Measurements from ENCODE around the gene CPEB1. TPM values are rescaled to one million over a fixed set of nuclear protein-coding genes. Genes with fewer than 3 reads are reported as not detected.

CPEB1 gene
- total and polyA plus RNA-seq, 2 donors (not counting 1 experiment from before 2014, with no cell fraction given), result 0.19 to 0.62 TPM

DNA sequence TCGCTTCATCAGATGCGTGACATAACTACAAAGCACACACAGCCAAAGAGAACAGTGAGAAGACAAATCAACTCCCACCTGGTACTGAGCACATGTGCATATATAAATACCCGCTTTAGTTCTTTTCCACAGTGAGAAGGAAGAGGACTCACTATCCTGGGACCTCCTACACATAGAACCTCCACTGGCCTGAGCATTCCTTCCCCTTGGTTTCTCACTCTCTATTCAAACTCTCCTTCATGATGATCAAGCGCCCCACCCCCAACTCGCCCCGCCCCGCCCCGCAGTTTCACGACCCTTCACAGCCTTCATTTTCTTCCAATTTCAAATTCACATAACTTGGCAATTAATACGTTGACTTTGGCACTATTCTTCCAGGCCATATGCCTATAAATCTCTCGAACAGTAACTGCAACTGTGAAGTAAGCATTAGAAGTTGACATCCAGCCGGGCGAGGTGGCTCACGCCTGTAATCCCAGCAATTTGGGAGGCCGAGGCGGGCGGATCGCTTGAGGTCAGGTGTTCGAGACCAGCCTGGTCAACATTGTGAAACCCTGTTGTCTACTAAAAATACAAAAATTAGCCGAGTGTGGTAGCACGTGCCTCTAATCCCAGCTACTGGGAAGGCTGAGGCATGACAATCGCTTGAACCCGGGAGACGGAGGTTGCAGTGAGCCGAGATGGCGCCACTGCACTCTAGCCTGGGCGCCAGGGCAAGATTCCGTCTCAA is 108.0 kb downstream of the CPEB1 start:
- Mint-ChIP-seq H3K4me1 (peaks cover 22% of the 10 kb centered on the region), H3K27ac (peak overlapping the region; percentile 98), H3K4me3 (peak overlapping the region; percentile 99), H3K9me3 (ENCODE audit: insufficient read depth) (no peaks in the 10 kb centered on the region), H3K27me3 (no peaks in the 10 kb centered on the region)
- H3K27me3 ChIP-seq (replicated peaks in 1 of 4; ENCODE audit: control extremely low read depth in 1 of 4, control insufficient read depth in 3 of 4, insufficient read depth in 4 of 4, low read length in 3 of 4), result peaks cover 0 to 2% (median 0%) of the 10 kb centered on the region in 4 experiments
- peaks cover 0 to 36% of the 10 kb centered on the region in 2 experiments for H3K36me3 ChIP-seq (replicated peaks in 1 of 2; ENCODE audit: control extremely low read depth in 1 of 2, control insufficient read depth in 1 of 2, extremely low read depth in 1 of 2, insufficient read depth in 2 of 2, low read length in 1 of 2)
- H4K20me1 ChIP-seq (ENCODE audit: control insufficient read depth, insufficient read depth, low read length, poor library complexity, severe bottlenecking), result peaks cover 26% of the 10 kb centered on the region
- no peaks in the 10 kb centered on the region for H3K9me3 ChIP-seq (ENCODE audit: control extremely low read depth in 1 of 3, control insufficient read depth in 2 of 3, insufficient read depth in 1 of 3, low read length in 2 of 3)
- H3K27ac ChIP-seq (ENCODE audit: low read length in 2 of 2), result peak overlapping the region; percentile 72 to 85
- peak overlapping the region; percentile 86 for H3K9ac ChIP-seq (ENCODE audit: low read length)
- peaks cover 10 to 23% of the 10 kb centered on the region in 2 donors for H3K4me1 ChIP-seq (ENCODE audit: control insufficient read depth in 2 of 2, insufficient read depth in 2 of 2, low read length in 2 of 2)
- ATAC-seq (ENCODE audit: low read depth), result no peak
- peak overlapping the region in 4 of 5 experiments; percentile 66 to 93 (median 84) for H3K4me3 ChIP-seq (ENCODE audit: control extremely low read depth in 1 of 5, extremely low read depth in 1 of 5, insufficient read depth in 1 of 5, low read depth in 2 of 5, low read length in 4 of 5)
- CTCF ChIA-PET, result interaction anchor here (1.1 to 6.0 kb wide), 6 partner anchors 8 to 528 kb away, joined by 3 to 52 read pairs (median 4); partner anchors contain the start of gene BTBD1
- WGBS (ENCODE audit: insufficient coverage), result 17% methylated on average over 22 of the region's 28 CpGs
- POLR2A ChIA-PET, result interaction anchor here (1.7 to 2.3 kb wide), 4 partner anchors 8 to 447 kb away, joined by 5 to 17 read pairs (median 10); partner anchors contain the start of genes RAMAC and WHAMM
- intact Hi-C loops (cut with micrococcal nuclease), result no loop called here
- H3K4me2 ChIP-seq (replicated peaks; ENCODE audit: low read depth, low read length, poor library complexity, severe bottlenecking), result peak overlapping the region; percentile 72
- TF ChIP-seq, protein P1, sequence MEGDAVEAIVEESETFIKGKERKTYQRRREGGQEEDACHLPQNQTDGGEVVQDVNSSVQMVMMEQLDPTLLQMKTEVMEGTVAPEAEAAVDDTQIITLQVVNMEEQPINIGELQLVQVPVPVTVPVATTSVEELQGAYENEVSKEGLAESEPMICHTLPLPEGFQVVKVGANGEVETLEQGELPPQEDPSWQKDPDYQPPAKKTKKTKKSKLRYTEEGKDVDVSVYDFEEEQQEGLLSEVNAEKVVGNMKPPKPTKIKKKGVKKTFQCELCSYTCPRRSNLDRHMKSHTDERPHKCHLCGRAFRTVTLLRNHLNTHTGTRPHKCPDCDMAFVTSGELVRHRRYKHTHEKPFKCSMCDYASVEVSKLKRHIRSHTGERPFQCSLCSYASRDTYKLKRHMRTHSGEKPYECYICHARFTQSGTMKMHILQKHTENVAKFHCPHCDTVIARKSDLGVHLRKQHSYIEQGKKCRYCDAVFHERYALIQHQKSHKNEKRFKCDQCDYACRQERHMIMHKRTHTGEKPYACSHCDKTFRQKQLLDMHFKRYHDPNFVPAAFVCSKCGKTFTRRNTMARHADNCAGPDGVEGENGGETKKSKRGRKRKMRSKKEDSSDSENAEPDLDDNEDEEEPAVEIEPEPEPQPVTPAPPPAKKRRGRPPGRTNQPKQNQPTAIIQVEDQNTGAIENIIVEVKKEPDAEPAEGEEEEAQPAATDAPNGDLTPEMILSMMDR (IDR thresholded peaks at IDR 0.05), result no peak
- no peak for TF ChIP-seq EZH2 (IDR thresholded peaks at IDR 0.05; ENCODE audit: borderline replicate concordance, insufficient read depth, low read depth, low read length, poor library complexity, severe bottlenecking)
- peaks cover 11% of the 10 kb centered on the region for H3K79me2 ChIP-seq (ENCODE audit: control insufficient read depth, insufficient read depth, low read length)
- H2AFZ ChIP-seq (ENCODE audit: insufficient read depth, low read depth, low read length, poor library complexity, severe bottlenecking), result peak overlapping the region; percentile 98
- peak; percentile 16 for DNase-seq

DNA sequence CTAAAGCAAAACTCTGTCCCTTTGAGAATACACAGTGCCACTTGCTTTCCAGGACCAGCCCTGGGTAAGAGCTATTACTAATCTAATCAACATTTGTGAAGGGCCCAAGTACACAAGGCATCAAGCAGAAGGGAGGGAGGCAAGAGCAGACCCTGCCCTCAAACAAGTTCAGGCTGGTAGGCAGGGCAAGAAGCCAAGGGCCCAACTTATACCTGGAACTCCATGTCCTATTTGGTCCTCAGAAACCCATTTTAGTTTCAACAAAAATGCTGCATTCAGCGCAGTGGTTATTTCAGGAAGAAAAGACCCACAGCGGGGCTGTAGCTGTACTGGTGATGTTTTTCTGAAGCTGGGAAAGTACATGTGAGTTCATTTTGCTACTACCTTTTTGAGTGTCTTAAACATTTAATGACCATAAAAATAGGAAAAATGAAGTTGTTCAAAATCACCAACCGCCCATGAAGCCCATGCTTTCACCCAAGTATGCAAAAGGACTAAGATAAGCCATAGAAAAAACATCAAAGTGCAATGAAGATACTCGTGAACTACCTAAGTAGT is 109.7 kb downstream of the CPEB1 start:
- Mint-ChIP-seq H3K27ac (peak overlapping the region; percentile 29), H3K4me3 (peak overlapping the region; percentile 47), H3K27me3 (no peaks in the 10 kb centered on the region), H3K9me3 (ENCODE audit: insufficient read depth) (no peaks in the 10 kb centered on the region), H3K4me1 (peaks cover 22% of the 10 kb centered on the region)
- H3K4me2 ChIP-seq (replicated peaks; ENCODE audit: low read depth, low read length, poor library complexity, severe bottlenecking), result no peak overlapping the region
- POLR2A ChIA-PET, result no interaction called here
- WGBS (ENCODE audit: insufficient coverage), result 64% methylated on average over 1 of the region's 4 CpGs
- H4K20me1 ChIP-seq (ENCODE audit: control insufficient read depth, insufficient read depth, low read length, poor library complexity, severe bottlenecking), result peaks cover 26% of the 10 kb centered on the region
- H3K27ac ChIP-seq (ENCODE audit: low read length in 2 of 2), result no peak overlapping the region
- DNase-seq, result peak; percentile 8
- intact Hi-C loops (cut with micrococcal nuclease), result no loop called here
- no peak overlapping the region for H3K9ac ChIP-seq (ENCODE audit: low read length)
- H3K4me3 ChIP-seq (ENCODE audit: control extremely low read depth in 1 of 5, extremely low read depth in 1 of 5, insufficient read depth in 1 of 5, low read depth in 2 of 5, low read length in 4 of 5), result no peak overlapping the region
- TF ChIP-seq EZH2 (IDR thresholded peaks at IDR 0.05; ENCODE audit: borderline replicate concordance, insufficient read depth, low read depth, low read length, poor library complexity, severe bottlenecking), result no peak
- TF ChIP-seq, protein P1 (IDR thresholded peaks at IDR 0.05), result no peak
- H3K4me1 ChIP-seq (ENCODE audit: control insufficient read depth in 2 of 2, insufficient read depth in 2 of 2, low read length in 2 of 2), result peaks cover 10 to 23% of the 10 kb centered on the region in 2 donors
- no peak for ATAC-seq (ENCODE audit: low read depth)
- no peaks in the 10 kb centered on the region for H3K9me3 ChIP-seq (ENCODE audit: control extremely low read depth in 1 of 3, control insufficient read depth in 2 of 3, insufficient read depth in 1 of 3, low read length in 2 of 3)
- no peaks in the 10 kb centered on the region for H3K27me3 ChIP-seq (replicated peaks in 1 of 4; ENCODE audit: control extremely low read depth in 1 of 4, control insufficient read depth in 3 of 4, insufficient read depth in 4 of 4, low read length in 3 of 4)
- no peak overlapping the region for H2AFZ ChIP-seq (ENCODE audit: insufficient read depth, low read depth, low read length, poor library complexity, severe bottlenecking)
- CTCF ChIA-PET, result interaction anchor here (1.1 kb wide), 1 partner anchor 448 kb away, joined by 3 read pairs; no protein-coding TSS in a partner anchor
- peaks cover 11% of the 10 kb centered on the region for H3K79me2 ChIP-seq (ENCODE audit: control insufficient read depth, insufficient read depth, low read length)
- peaks cover 0 to 36% of the 10 kb centered on the region in 2 experiments for H3K36me3 ChIP-seq (replicated peaks in 1 of 2; ENCODE audit: control extremely low read depth in 1 of 2, control insufficient read depth in 1 of 2, extremely low read depth in 1 of 2, insufficient read depth in 2 of 2, low read length in 1 of 2)

All from B cell (primary cell).